ENCODE measurements around the gene HIC1. TPM values are rescaled to one million over a fixed set of nuclear protein-coding genes. Genes with fewer than 3 reads are reported as not detected.

HIC1 gene
- total and polyA plus RNA-seq, 4 donors: 0.44 to 4.8 (median 3.7) TPM

DNA sequence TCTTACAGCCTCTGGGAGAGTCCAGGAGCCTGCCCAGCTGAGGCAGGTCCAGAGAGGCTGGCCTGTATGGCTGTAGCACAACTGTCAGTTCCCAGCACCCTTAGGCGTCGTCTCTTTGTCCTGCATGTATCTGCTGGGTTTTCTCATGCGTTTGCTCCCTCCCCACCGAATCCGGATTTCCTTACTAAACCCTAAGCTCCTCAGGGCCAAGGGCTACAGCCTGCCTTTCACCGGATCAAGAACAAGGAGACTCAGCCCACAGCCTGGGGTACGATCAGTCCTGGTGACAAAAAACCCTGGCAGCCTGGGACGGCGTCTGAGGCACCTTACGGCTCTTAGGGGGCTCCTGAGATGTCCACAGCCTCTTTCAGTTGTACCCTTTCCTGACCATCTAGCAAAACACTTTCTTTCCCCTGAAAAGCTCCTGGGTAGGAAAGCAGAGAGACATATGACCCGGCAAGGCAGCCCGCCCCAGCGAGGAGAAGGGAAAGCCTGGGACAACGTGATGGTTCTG lies 12.2 kb downstream of the HIC1 start:
- DNase-seq (ENCODE audit: low spot score): no peak
- Histone ChIP-seq H3K9me3 (ENCODE audit: control insufficient read depth in 4 of 4, low read length in 3 of 4) (no peaks in the 10 kb centered on the region), H3K27me3 (ENCODE audit: control insufficient read depth in 4 of 4, insufficient read depth in 4 of 4, low read length in 3 of 4) (no peaks in the 10 kb centered on the region), H3K36me3 (ENCODE audit: control insufficient read depth in 4 of 4, insufficient read depth in 3 of 4, low read depth in 1 of 4, low read length in 3 of 4) (peaks cover 2 to 9% (median 4%) of the 10 kb centered on the region in 4 donors), H3K4me3 (ENCODE audit: low read depth in 1 of 3, low read length in 3 of 3) (no peak overlapping the region), H3K9ac (ENCODE audit: low read depth in 1 of 2, low read length in 2 of 2) (no peak overlapping the region), H3K4me1 (ENCODE audit: control insufficient read depth in 4 of 4, insufficient read depth in 4 of 4, low read length in 3 of 4) (peaks cover 12 to 54% (median 27%) of the 10 kb centered on the region in 4 donors), H3K27ac (ENCODE audit: low read depth in 1 of 2, low read length in 2 of 2) (peak overlapping the region; percentile 22 to 60)
- TF ChIP-seq TAF1 (conservative IDR thresholded peaks at IDR 0.05) (no peak), EGR1 (IDR thresholded peaks at IDR 0.05; ENCODE audit: low read depth in 2 of 2) (no peak), RAD21 (IDR thresholded peaks at IDR 0.05) (peak in 1 of 2 donors; percentile 11), HNF4G (IDR thresholded peaks at IDR 0.05) (no peak), NR2F2 (IDR thresholded peaks at IDR 0.05) (no peak), SP1 (IDR thresholded peaks at IDR 0.05) (no peak)
- TF ChIP-seq, protein P1, sequence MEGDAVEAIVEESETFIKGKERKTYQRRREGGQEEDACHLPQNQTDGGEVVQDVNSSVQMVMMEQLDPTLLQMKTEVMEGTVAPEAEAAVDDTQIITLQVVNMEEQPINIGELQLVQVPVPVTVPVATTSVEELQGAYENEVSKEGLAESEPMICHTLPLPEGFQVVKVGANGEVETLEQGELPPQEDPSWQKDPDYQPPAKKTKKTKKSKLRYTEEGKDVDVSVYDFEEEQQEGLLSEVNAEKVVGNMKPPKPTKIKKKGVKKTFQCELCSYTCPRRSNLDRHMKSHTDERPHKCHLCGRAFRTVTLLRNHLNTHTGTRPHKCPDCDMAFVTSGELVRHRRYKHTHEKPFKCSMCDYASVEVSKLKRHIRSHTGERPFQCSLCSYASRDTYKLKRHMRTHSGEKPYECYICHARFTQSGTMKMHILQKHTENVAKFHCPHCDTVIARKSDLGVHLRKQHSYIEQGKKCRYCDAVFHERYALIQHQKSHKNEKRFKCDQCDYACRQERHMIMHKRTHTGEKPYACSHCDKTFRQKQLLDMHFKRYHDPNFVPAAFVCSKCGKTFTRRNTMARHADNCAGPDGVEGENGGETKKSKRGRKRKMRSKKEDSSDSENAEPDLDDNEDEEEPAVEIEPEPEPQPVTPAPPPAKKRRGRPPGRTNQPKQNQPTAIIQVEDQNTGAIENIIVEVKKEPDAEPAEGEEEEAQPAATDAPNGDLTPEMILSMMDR (IDR thresholded peaks at IDR 0.05; ENCODE audit: low read depth, low read length, missing input control): no peak
- TF ChIP-seq, protein P2, sequence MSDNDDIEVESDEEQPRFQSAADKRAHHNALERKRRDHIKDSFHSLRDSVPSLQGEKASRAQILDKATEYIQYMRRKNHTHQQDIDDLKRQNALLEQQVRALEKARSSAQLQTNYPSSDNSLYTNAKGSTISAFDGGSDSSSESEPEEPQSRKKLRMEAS (IDR thresholded peaks at IDR 0.05): peak; percentile 5
- WGBS: 66% methylated on average over 14 of the region's 14 CpGs

DNA sequence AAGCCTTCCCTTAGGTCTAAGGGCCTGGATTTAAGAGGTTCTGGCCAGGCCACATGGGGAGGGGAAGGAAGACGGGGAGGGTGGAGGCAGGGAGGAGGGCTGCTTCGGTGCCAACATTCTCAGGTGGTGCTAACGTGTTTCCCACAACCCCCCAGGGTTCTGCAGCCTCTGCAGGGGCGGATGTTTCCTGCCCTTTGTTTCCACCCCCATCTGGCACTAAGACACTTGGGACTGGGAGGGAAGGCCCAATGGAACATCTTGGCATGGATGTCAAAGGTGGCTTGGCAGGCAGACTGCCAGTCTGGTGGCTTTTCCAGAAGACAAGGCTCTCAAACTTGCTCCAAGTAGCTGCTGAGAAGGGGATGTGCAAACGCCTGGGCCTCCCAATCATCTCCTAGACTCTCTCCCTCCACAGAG lies 12.7 kb downstream of the HIC1 start:
- no peak for DNase-seq (ENCODE audit: low spot score)
- H3K9ac ChIP-seq (ENCODE audit: low read depth in 1 of 2, low read length in 2 of 2): no peak overlapping the region
- no peak overlapping the region for H3K4me3 ChIP-seq (ENCODE audit: low read depth in 1 of 3, low read length in 3 of 3)
- peaks cover 2 to 7% (median 4%) of the 10 kb centered on the region in 4 donors for H3K36me3 ChIP-seq (ENCODE audit: control insufficient read depth in 4 of 4, insufficient read depth in 3 of 4, low read depth in 1 of 4, low read length in 3 of 4)
- H3K9me3 ChIP-seq (ENCODE audit: control insufficient read depth in 4 of 4, low read length in 3 of 4): no peaks in the 10 kb centered on the region
- peak overlapping the region; percentile 22 to 60 for H3K27ac ChIP-seq (ENCODE audit: low read depth in 1 of 2, low read length in 2 of 2)
- peaks cover 12 to 54% (median 27%) of the 10 kb centered on the region in 4 donors for H3K4me1 ChIP-seq (ENCODE audit: control insufficient read depth in 4 of 4, insufficient read depth in 4 of 4, low read length in 3 of 4)
- peak; percentile 41 for TF ChIP-seq NR2F2 (IDR thresholded peaks at IDR 0.05)
- TF ChIP-seq, protein P1 (IDR thresholded peaks at IDR 0.05; ENCODE audit: low read depth, low read length, missing input control): no peak
- H3K27me3 ChIP-seq (ENCODE audit: control insufficient read depth in 4 of 4, insufficient read depth in 4 of 4, low read length in 3 of 4): no peaks in the 10 kb centered on the region
- 63% methylated on average over 5 of the region's 5 CpGs for WGBS

DNA sequence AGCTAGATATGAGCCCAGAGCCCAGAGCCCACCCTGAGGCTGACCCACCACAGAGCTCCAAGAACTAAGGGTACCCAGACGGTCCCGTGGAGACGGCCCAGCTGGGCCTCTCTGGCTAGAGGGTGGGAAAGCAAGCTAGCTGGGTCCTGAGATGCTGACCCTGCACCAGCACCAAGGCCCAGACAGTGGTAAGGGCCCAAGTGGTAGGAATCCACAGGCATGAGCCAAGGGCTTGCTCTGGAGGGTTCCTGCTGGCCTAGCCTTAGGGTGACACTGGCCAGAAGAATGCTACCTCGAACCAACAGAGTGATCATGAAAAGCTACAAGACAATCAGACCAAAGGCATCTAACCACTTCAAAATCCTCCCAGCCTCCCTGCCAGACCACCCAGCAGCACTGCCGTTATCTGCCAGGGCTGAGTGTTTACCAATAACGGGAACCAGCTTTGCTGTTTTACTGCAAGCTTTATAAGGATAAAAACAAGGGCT lies 13.2 kb downstream of the HIC1 start:
- Histone ChIP-seq H3K36me3 (ENCODE audit: control insufficient read depth in 4 of 4, insufficient read depth in 3 of 4, low read depth in 1 of 4, low read length in 3 of 4) (peaks cover 2 to 7% (median 4%) of the 10 kb centered on the region in 4 donors), H3K9ac (ENCODE audit: low read depth in 1 of 2, low read length in 2 of 2) (no peak overlapping the region), H3K4me3 (ENCODE audit: low read depth in 1 of 3, low read length in 3 of 3) (no peak overlapping the region), H3K9me3 (ENCODE audit: control insufficient read depth in 4 of 4, low read length in 3 of 4) (no peaks in the 10 kb centered on the region), H3K27ac (ENCODE audit: low read depth in 1 of 2, low read length in 2 of 2) (peak overlapping the region; percentile 16 to 63), H3K4me1 (ENCODE audit: control insufficient read depth in 4 of 4, insufficient read depth in 4 of 4, low read length in 3 of 4) (peaks cover 12 to 54% (median 27%) of the 10 kb centered on the region in 4 donors), H3K27me3 (ENCODE audit: control insufficient read depth in 4 of 4, insufficient read depth in 4 of 4, low read length in 3 of 4) (no peaks in the 10 kb centered on the region)
- no peak for DNase-seq (ENCODE audit: low spot score)
- 77% methylated on average over 6 of the region's 6 CpGs for WGBS
- TF ChIP-seq JUND (IDR thresholded peaks at IDR 0.05) (no peak), NR2F2 (IDR thresholded peaks at IDR 0.05) (no peak), RAD21 (IDR thresholded peaks at IDR 0.05) (no peak), SP1 (IDR thresholded peaks at IDR 0.05) (no peak), FOXA2 (IDR thresholded peaks at IDR 0.05) (no peak), GABPA (IDR thresholded peaks at IDR 0.05 in 1 of 2, conservative IDR thresholded peaks at IDR 0.05 in 1 of 2) (no peak)
- TF ChIP-seq, protein P3, sequence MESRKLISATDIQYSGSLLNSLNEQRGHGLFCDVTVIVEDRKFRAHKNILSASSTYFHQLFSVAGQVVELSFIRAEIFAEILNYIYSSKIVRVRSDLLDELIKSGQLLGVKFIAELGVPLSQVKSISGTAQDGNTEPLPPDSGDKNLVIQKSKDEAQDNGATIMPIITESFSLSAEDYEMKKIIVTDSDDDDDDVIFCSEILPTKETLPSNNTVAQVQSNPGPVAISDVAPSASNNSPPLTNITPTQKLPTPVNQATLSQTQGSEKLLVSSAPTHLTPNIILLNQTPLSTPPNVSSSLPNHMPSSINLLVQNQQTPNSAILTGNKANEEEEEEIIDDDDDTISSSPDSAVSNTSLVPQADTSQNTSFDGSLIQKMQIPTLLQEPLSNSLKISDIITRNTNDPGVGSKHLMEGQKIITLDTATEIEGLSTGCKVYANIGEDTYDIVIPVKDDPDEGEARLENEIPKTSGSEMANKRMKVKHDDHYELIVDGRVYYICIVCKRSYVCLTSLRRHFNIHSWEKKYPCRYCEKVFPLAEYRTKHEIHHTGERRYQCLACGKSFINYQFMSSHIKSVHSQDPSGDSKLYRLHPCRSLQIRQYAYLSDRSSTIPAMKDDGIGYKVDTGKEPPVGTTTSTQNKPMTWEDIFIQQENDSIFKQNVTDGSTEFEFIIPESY (IDR thresholded peaks at IDR 0.05): no peak
- TF ChIP-seq, protein P4, sequence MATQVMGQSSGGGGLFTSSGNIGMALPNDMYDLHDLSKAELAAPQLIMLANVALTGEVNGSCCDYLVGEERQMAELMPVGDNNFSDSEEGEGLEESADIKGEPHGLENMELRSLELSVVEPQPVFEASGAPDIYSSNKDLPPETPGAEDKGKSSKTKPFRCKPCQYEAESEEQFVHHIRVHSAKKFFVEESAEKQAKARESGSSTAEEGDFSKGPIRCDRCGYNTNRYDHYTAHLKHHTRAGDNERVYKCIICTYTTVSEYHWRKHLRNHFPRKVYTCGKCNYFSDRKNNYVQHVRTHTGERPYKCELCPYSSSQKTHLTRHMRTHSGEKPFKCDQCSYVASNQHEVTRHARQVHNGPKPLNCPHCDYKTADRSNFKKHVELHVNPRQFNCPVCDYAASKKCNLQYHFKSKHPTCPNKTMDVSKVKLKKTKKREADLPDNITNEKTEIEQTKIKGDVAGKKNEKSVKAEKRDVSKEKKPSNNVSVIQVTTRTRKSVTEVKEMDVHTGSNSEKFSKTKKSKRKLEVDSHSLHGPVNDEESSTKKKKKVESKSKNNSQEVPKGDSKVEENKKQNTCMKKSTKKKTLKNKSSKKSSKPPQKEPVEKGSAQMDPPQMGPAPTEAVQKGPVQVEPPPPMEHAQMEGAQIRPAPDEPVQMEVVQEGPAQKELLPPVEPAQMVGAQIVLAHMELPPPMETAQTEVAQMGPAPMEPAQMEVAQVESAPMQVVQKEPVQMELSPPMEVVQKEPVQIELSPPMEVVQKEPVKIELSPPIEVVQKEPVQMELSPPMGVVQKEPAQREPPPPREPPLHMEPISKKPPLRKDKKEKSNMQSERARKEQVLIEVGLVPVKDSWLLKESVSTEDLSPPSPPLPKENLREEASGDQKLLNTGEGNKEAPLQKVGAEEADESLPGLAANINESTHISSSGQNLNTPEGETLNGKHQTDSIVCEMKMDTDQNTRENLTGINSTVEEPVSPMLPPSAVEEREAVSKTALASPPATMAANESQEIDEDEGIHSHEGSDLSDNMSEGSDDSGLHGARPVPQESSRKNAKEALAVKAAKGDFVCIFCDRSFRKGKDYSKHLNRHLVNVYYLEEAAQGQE (IDR thresholded peaks at IDR 0.05): no peak
- TF ChIP-seq, protein P2 (IDR thresholded peaks at IDR 0.05): no peak
- TF ChIP-seq, protein P5, sequence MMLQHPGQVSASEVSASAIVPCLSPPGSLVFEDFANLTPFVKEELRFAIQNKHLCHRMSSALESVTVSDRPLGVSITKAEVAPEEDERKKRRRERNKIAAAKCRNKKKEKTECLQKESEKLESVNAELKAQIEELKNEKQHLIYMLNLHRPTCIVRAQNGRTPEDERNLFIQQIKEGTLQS (IDR thresholded peaks at IDR 0.05): no peak

All from liver (tissue), 9 donors.